Neural cell (in vitro differentiated cells): ENCODE results near the gene CAPN10.

Experiments used
- EZH2 ChIP-seq: fragments of 200-600, 300-800 bp; shearing (Covaris generic), sonication (generic); IDR thresholded peaks from 2 replicates; pipeline ENCODE4 v1.6.1; 2014; ENCODE audit warnings: antibody characterized with exemption, low read length, borderline replicate concordance, mild to moderate bottlenecking; ENCODE audit not compliant: insufficient read depth, poor library complexity, severe bottlenecking
- REST ChIP-seq: IDR thresholded peaks from 2 replicates; pipeline ENCODE4 v1.6.1; 2012; ENCODE audit warnings: borderline replicate concordance

- TF ChIP-seq REST, result no peak
- TF ChIP-seq EZH2, result no peak
Observed at GRCh38 chr2:240603846-240604245, 17.3 kb downstream of the CAPN10 start.
